Activated CD4-positive, alpha-beta T cell treated with anti-CD3 and anti-CD28 coated beads, Interleukin-2, amount 50 U/mL, for 24 hours (primary cell): Measurements from ENCODE around the gene NBPF26.
"Not testable (repeated sequence)": the region's sequence is repeated elsewhere in the genome, so short reads cannot be mapped to it uniquely, and the experiment has no call there.

Experiments used
- DNase-seq, 2 donors: peaks; one replicate each; pipeline ENCODE4 v3.0.0-alpha.2; 2020; ENCODE audit warnings: low read depth in 1 of 2, low spot score in 1 of 2

NBPF26 gene

GRCh38 chr1:120850537-120851421, 127.0 kb downstream of the NBPF26 start:
- peak; percentile 76 to 81 for DNase-seq

DNA sequence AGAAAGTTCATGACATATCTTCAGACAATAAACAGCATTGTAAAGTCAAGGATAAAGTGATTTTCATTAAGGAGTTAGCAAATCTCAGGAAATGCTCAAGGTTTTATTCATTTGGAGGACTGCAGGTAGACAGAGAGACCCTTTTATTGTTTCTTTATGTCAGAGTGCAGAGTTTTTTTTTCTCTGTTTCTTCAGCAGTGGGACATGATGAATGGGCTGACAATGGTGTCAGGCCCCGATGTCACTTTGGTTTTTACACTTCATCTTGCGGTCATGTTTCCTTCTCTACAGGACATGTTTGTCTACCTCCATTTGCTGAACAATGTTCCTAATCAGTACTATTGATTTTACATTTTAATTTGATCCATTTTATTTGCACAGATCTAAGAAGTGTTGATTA, 134.4 kb downstream of the NBPF26 start:
- not testable (repeated sequence) for DNase-seq

DNA sequence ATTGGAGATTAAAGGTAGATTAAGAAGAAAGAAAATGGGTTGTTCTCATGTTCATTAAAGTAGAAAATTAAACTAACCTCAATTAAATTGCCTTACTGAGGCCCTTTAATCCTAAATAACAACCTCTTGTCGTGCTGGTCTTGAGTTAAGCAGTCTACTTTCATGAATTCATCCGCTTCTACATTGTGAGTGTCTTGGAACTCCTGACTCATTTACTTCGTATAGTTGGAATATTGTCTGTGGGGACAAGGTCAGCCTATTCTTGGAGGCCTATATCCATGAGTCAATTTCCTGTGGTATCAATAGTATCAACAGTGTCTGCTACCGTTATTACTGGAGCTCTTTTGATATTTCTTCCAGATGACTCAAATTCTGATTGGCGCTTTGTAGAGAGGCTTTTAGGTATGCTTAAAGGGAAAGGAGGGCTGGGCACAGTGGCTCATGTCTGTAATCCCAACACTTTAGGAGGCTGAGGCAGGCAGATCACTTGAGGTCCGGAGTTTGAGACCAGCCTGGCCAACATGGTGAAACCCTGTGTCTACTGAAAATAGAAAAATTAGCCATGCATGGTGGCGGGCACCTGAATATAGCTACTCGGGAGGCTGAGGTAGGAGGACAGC, 136.0 kb downstream of the NBPF26 start:
- not testable (repeated sequence) for DNase-seq

DNA sequence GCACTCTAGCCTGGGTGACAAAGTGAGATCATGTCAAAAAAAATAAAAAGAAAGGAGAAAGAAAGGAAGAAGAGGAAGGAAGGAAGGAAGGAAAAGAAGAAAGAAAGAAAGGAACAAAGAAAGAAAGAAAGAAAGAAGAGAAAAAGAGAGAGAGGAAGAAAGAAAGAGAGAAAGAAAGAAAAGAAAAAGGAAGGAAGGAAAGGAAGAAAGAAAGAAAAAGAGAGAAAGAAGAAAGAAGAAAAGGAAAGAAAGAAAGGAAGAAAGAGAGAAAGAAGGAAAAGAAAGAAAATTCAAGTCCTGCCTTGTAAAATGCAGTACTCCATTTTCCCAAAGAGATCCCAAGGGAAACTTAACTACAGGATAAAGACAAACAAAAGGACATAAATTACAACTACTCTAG, 154.5 kb downstream of the NBPF26 start:
- not testable (repeated sequence) for DNase-seq

DNA sequence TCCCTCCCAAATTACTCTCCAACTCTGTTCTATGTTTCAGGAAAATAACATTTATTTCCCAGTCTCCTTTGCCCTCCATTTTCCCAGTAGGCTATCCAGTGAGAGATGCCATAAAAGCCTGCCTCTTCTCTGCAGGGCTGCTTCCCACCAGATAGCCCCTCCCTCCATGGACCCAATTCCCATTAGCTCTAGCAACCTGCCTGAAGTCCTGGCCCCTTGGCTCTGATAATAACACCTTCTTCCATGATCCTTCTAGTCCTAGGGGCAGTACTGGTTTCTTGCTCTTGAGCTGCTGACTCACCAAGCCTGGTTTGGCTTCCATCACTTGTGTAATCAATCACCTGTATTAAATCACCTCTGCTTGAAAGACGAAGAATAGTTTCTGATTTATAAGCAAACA, 156.3 kb downstream of the NBPF26 start:
- not testable (repeated sequence) for DNase-seq

DNA sequence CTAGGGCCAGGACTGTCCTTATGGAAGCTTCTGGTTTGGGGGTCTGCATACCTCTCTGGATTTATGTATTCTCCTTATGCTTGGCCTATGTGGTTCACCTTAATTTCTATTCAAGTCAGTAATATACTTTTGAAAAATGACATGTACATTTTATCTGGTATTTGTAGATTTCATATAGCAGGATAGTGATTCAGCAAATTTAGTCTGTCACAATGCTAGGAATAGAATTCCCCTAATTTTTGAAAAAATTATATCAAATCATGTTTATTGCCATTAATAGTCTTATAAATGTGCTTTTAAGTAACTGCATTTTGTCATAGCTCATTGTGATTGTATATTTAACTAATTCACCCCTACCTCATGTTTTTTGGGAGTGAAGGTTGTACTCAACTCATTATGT, 158.2 kb downstream of the NBPF26 start:
- DNase-seq, result not testable (repeated sequence)
